Thoracic aorta (tissue), 2 donors: ENCODE measurements around the gene C6orf89. TPM values are rescaled to one million over a fixed set of nuclear protein-coding genes. Genes with fewer than 3 reads are reported as not detected.

Experiments used
- ATAC-seq: fragments of 150-250 bp; one replicate; pipeline ENCODE4 v1.8.0; 2017; ENCODE audit warnings: low read depth; ENCODE audit not compliant: insufficient number of reproducible peaks, low FRiP score
- DNase-seq: peaks from one replicate; pipeline ENCODE4 v3.0.0-alpha.2; 2020; ENCODE audit warnings: low spot score
- H3K27ac ChIP-seq, 2 donors: fragments of 200-600 bp; sonication (generic); 1 replicate in 1 of 2; 2 replicates in 1 of 2; pipeline ENCODE4 v1.5.1; 2016; ENCODE audit warnings: mild to moderate bottlenecking in 2 of 2, moderate library complexity in 2 of 2
- H3K27me3 ChIP-seq: fragments of 200-600 bp; sonication (generic); replicated peaks from 2 replicates; pipeline ENCODE4 v1.6.0; 2016; ENCODE audit warnings: mild to moderate bottlenecking; ENCODE audit not compliant: insufficient read depth
- H3K36me3 ChIP-seq: fragments of 200-600 bp; sonication (generic); one replicate; pipeline ENCODE4 v1.5.1; 2016
- H3K4me1 ChIP-seq, 2 donors: fragments of 200-600 bp; sonication (generic); 1 replicate in 1 of 2; 2 replicates in 1 of 2; pipeline versions ENCODE4 v1.5.1 to v1.6.0; 2016; ENCODE audit warnings: low read depth in 2 of 2, mild to moderate bottlenecking in 1 of 2; ENCODE audit not compliant: control insufficient read depth in 1 of 2
- H3K4me3 ChIP-seq: fragments of 200-600 bp; sonication (generic); 2 replicates; pipeline ENCODE4 v1.5.1; 2016; ENCODE audit warnings: mild to moderate bottlenecking
- H3K9me3 ChIP-seq: fragments of 200-600 bp; sonication (generic); 2 replicates; pipeline ENCODE4 v1.5.1; 2016
- CTCF ChIP-seq: fragments of 200-600 bp; sonication (generic); IDR thresholded peaks from one replicate; pipeline ENCODE4 v1.5.1; 2019; ENCODE audit warnings: antibody characterized with exemption
- total RNA-seq, 2 donors: library from RNA; depleted of rRNA; stranded (reverse); fragments of >200 nt; gene quantifications; one replicate each; pipeline versions ENCODE4 v1.1.0 to v1.2.3, GENCODE V29; 2016

C6orf89 gene
- total RNA-seq, 2 donors from 2014 or later: 53.6 to 60.9 TPM

DNA sequence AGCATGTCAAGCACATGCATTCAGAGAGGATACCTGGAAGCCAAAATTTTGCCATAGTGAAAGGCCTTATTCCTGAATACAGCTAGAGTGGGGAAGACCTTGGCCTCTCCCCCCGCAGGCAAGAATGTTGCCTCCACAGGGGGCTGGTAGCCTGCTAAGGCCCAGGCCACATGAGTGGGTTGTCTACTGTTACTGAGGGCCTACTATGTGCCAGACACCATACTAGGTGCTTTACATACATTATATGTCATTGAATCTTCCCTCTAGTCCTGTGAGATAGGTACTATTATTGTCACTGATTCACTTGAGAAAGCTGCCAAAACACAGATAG is 68.1 kb downstream of the C6orf89 start:
- H3K27me3 ChIP-seq: no peaks in the 10 kb centered on the region
- H3K36me3 ChIP-seq: no peaks in the 10 kb centered on the region
- H3K27ac ChIP-seq: no peak overlapping the region
- ATAC-seq (no peak), DNase-seq (no peak)
- no peak for TF ChIP-seq CTCF
- H3K4me1 ChIP-seq: no peaks in the 10 kb centered on the region
- H3K4me3 ChIP-seq: no peak overlapping the region
- H3K9me3 ChIP-seq: no peaks in the 10 kb centered on the region

- DNase-seq (no peak), ATAC-seq (no peak)
- TF ChIP-seq CTCF: no peak
- Histone ChIP-seq H3K4me1 (no peaks in the 10 kb centered on the region), H3K27ac (no peak within 1 kb of the TSS), H3K9me3 (no peaks in the 10 kb centered on the region), H3K36me3 (no peaks in the 10 kb centered on the region), H3K27me3 (no peaks in the 10 kb centered on the region), H3K4me3 (no peak within 1 kb of the TSS)
Observed at GRCh38 chr6:36954262-36954931, 68.6 kb downstream of the C6orf89 start, which contains the start of gene PI16. Gene PI16 (plus strand): TSS chr6:36954738. CDS start chr6:36954761, 23 bp downstream.

GRCh38 chr6:36955136-36955535 is 69.4 kb downstream of the C6orf89 start:
- Histone ChIP-seq H3K9me3 (no peaks in the 10 kb centered on the region), H3K27me3 (no peaks in the 10 kb centered on the region), H3K4me1 (no peaks in the 10 kb centered on the region), H3K36me3 (no peaks in the 10 kb centered on the region), H3K27ac (no peak overlapping the region), H3K4me3 (no peak overlapping the region)
- no peak for DNase-seq
- TF ChIP-seq CTCF: no peak
- ATAC-seq: no peak

DNA sequence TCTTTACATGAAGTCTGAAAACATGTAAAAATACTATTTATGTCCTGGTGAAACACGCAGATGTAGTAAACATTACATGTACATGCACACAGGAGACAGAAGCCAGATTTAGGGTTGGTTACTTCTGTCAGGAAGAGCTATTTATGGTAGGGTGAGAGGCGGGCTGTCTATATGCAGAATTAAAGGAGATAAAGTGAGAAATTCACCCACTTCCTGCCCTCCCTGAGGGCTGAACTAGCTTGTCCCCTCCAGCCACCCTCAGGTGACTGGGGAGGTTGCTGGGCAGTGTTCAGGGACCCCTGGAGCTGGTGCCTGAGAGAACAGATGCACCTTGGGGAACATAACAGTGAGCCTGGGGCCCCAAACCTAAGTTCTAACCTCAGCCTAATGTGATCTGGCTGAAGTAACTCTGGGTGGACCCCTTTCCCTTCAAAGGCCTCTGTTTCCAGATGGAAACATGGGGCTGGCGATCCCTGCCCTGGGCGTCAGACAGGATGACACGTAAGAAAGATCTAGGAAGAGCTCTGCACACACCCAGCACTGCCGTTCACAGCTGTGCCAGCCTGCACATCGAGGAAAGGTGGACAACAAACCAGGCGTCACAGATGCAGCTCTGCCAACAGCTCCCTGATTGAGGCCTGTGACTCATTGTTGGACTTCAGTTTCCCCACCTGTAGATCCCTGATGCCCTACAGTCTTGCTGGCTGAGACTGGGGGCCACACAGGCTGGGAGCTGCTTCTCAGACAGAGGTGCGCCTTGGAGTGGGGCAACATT is 70.1 kb downstream of the C6orf89 start:
- no peaks in the 10 kb centered on the region for H3K4me1 ChIP-seq
- no peaks in the 10 kb centered on the region for H3K27me3 ChIP-seq
- no peak overlapping the region for H3K27ac ChIP-seq
- TF ChIP-seq CTCF: no peak
- H3K36me3 ChIP-seq: no peaks in the 10 kb centered on the region
- no peak overlapping the region for H3K4me3 ChIP-seq
- ATAC-seq (no peak), DNase-seq (no peak)
- H3K9me3 ChIP-seq: no peaks in the 10 kb centered on the region

GRCh38 chr6:36956446-36956820 is 70.7 kb downstream of the C6orf89 start:
- Histone ChIP-seq H3K9me3 (no peaks in the 10 kb centered on the region), H3K4me1 (no peaks in the 10 kb centered on the region), H3K4me3 (no peak overlapping the region), H3K27me3 (no peaks in the 10 kb centered on the region), H3K27ac (no peak overlapping the region), H3K36me3 (no peaks in the 10 kb centered on the region)
- ATAC-seq (no peak), DNase-seq (no peak)
- TF ChIP-seq CTCF: no peak
